Activated naive CD4-positive, alpha-beta T cell treated with anti-CD3 and anti-CD28 coated beads, Interleukin-2, amount 10 ng/mL, durations not matched to agents 5 hours and 36 hours (primary cell): Measurements from ENCODE around the gene MRTFB. TPM values are rescaled to one million over a fixed set of nuclear protein-coding genes. Genes with fewer than 3 reads are reported as not detected.
A peak's percentile ranks its signal among the peaks of the same experiment; 100 is the strongest.

Experiments
- microRNA-seq: library from miRNA; unstranded; fragments of <30 nt; microRNA quantifications from one replicate; pipeline ENCODE4 v1.2.0, GENCODE V29; 2022; ENCODE audit warnings: borderline microRNAs expressed, borderline replicate concordance
- total RNA-seq, 2 experiments: library from RNA; stranded (reverse); gene quantifications; one replicate each; pipeline ENCODE4 v1.2.3, GENCODE V29; 2021

Gene MRTFB, protein sequence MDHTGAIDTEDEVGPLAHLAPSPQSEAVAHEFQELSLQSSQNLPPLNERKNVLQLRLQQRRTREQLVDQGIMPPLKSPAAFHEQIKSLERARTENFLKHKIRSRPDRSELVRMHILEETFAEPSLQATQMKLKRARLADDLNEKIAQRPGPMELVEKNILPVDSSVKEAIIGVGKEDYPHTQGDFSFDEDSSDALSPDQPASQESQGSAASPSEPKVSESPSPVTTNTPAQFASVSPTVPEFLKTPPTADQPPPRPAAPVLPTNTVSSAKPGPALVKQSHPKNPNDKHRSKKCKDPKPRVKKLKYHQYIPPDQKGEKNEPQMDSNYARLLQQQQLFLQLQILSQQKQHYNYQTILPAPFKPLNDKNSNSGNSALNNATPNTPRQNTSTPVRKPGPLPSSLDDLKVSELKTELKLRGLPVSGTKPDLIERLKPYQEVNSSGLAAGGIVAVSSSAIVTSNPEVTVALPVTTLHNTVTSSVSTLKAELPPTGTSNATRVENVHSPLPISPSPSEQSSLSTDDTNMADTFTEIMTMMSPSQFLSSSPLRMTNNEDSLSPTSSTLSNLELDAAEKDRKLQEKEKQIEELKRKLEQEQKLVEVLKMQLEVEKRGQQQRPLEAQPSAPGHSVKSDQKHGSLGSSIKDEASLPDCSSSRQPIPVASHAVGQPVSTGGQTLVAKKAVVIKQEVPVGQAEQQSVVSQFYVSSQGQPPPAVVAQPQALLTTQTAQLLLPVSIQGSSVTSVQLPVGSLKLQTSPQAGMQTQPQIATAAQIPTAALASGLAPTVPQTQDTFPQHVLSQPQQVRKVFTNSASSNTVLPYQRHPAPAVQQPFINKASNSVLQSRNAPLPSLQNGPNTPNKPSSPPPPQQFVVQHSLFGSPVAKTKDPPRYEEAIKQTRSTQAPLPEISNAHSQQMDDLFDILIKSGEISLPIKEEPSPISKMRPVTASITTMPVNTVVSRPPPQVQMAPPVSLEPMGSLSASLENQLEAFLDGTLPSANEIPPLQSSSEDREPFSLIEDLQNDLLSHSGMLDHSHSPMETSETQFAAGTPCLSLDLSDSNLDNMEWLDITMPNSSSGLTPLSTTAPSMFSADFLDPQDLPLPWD
- total RNA-seq = 10 to 100 TPM; 16.0 to 18.0 TPM

DNA sequence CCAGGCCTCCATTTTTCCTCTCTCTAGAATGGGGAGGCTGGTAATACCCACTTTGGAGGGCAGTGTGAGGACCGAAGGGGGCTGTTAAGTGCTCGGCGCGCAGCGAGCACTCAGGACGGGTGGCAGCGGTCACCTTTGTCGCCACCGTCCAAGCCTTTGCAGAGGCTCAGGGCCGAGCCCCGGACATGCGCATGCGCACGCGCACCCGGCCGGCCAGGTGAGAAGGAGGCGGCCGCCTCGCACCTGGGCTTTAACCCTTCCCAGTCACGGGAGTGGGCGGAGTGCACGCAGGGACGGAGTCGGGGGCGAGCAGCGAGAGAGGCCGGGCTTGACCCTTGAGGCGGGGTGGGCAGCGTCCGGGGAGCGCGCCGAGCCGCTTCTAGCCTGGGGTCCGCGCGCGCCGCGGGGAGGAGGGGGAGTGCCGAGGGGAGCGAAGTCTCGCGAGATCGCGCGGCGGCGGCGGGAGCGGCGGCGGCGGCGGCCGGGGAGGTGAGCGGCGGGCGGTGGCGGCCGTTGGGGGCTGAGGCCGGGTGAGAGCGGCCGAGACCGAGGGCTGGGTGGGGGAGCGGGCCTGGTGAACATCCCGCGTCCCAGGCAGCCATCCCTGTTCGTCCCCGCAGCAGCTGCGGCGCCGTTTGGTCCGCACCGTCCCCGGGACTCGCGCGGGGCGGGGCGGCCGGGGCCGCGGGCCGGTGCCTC is at the start of gene MRTFB:
MRTFB (plus strand) TSS at position 443 of the 699 bp plus-strand sequence. CDS start 69,288 bp downstream, outside the sequence.

Small RNA genes lying within 50 kb of the gene (microRNA-seq; reads per million reads assigned to microRNA genes)
- gene MIR193B = 21.1 reads per million, percentile 53 among the genes with 10 or more reads in this experiment
- gene MIR365A = 1.5 reads per million

Other genes starting within 250 kb of the MRTFB start
- gene ERCC4, start 151.2 kb upstream of the MRTFB start, total RNA-seq = 10 to 100 TPM; 10.8 to 13.1 TPM